Measurements from ENCODE around the gene PIK3CD. TPM values are rescaled to one million over a fixed set of nuclear protein-coding genes. Genes with fewer than 3 reads are reported as not detected.

The PIK3CD gene
- total RNA-seq, 1 donor from 2014 or later, result 4.7 TPM

GRCh38 chr1:9717193-9718005 is 65.9 kb downstream of the PIK3CD start:
- no peak for DNase-seq (ENCODE audit: low spot score in 2 of 2, unreplicated experiment in 2 of 2)
- Mint-ChIP-seq H3K36me3 (no peaks in the 10 kb centered on the region), H3K27me3 (ENCODE audit: low read depth) (no peaks in the 10 kb centered on the region), H3K4me3 (peak overlapping the region; percentile 24), H3K4me1 (peaks cover 7% of the 10 kb centered on the region), H3K27ac (peak overlapping the region; percentile 53), H3K9me3 (no peaks in the 10 kb centered on the region)
- TF ChIP-seq CTCF (IDR thresholded peaks at IDR 0.05; ENCODE audit: unreplicated experiment), result no peak

- DNase-seq (ENCODE audit: low spot score in 2 of 2, unreplicated experiment in 2 of 2), result no peak
- no peak overlapping the region for H3K27ac Mint-ChIP-seq
- no peak overlapping the region for H3K4me3 Mint-ChIP-seq
- no peaks in the 10 kb centered on the region for H3K9me3 Mint-ChIP-seq
- H3K36me3 Mint-ChIP-seq, result no peaks in the 10 kb centered on the region
- H3K4me1 Mint-ChIP-seq, result peaks cover 7% of the 10 kb centered on the region
- no peaks in the 10 kb centered on the region for H3K27me3 Mint-ChIP-seq (ENCODE audit: low read depth)
- TF ChIP-seq CTCF (IDR thresholded peaks at IDR 0.05; ENCODE audit: unreplicated experiment), result no peak
These were observed 66.6 kb downstream of the PIK3CD start for GRCh38 chr1:9718006-9718680.

- peaks cover 7% of the 10 kb centered on the region for H3K4me1 Mint-ChIP-seq
- H3K9me3 Mint-ChIP-seq, result peaks cover 4% of the 10 kb centered on the region
- no peaks in the 10 kb centered on the region for H3K27me3 Mint-ChIP-seq (ENCODE audit: low read depth)
- no peak overlapping the region for H3K4me3 Mint-ChIP-seq
- H3K36me3 Mint-ChIP-seq, result peaks cover 4% of the 10 kb centered on the region
- no peak overlapping the region for H3K27ac Mint-ChIP-seq
- TF ChIP-seq CTCF (IDR thresholded peaks at IDR 0.05; ENCODE audit: unreplicated experiment), result no peak
- no peak for DNase-seq (ENCODE audit: low spot score in 2 of 2, unreplicated experiment in 2 of 2)
These were observed 68.6 kb downstream of the PIK3CD start for GRCh38 chr1:9719978-9720722.

- no peak for TF ChIP-seq CTCF (IDR thresholded peaks at IDR 0.05; ENCODE audit: unreplicated experiment)
- no peak for DNase-seq (ENCODE audit: low spot score in 2 of 2, unreplicated experiment in 2 of 2)
- H3K4me3 Mint-ChIP-seq, result no peak overlapping the region
These were observed 69.5 kb downstream of the PIK3CD start for GRCh38 chr1:9720785-9721605.

More at GRCh38 chr1:9720785-9721605, 69.5 kb downstream of the PIK3CD start:
- Mint-ChIP-seq H3K9me3 (peaks cover 4% of the 10 kb centered on the region), H3K36me3 (peaks cover 4% of the 10 kb centered on the region), H3K27me3 (ENCODE audit: low read depth) (no peaks in the 10 kb centered on the region), H3K27ac (no peak overlapping the region), H3K4me1 (peaks cover 7% of the 10 kb centered on the region)

Data from mesothelial cell of epicardium (in vitro differentiated cells).